CD4-positive, alpha-beta T cell (primary cell): ENCODE measurements around the gene AIFM2. TPM values are rescaled to one million over a fixed set of nuclear protein-coding genes. Genes with fewer than 3 reads are reported as not detected.
"Not testable (repeated sequence)": the region's sequence is repeated elsewhere in the genome, so short reads cannot be mapped to it uniquely, and the experiment has no call there.

Experiments
- ATAC-seq: fragments of 200-7000 bp; cut with Tn5 transposase; one replicate; pipeline ENCODE4 v1.10.0; 2022; ENCODE audit warnings: mild to moderate bottlenecking; ENCODE audit not compliant: poor library complexity
- CTCF ChIA-PET: fragments of 350-600 bp; sonication (Branson Sonifier 250); formaldehyde crosslinking; loops from one replicate; lab custom pipeline; 2021; ENCODE audit warnings: antibody characterized with exemption, inconsistent platforms; lab: Charles Lee
- POLR2A ChIA-PET: fragments of 350-600 bp; sonication (Branson Sonifier 250); formaldehyde crosslinking; loops from one replicate; lab custom pipeline; 2021; ENCODE audit warnings: antibody characterized with exemption, inconsistent platforms; lab: Charles Lee
- DNase-seq, 14 experiments: peaks; one replicate each; pipeline ENCODE4 v3.0.0-alpha.2; 2013 to 2020; ENCODE audit warnings: mixed read lengths in 2 of 14
- H3K27ac ChIP-seq, 2 donors: one replicate each; pipeline versions ENCODE4 v1.5.1 to v1.7.0; 2013; ENCODE audit warnings: low read length in 2 of 2, low read depth in 1 of 2, mild to moderate bottlenecking in 1 of 2
- H3K27me3 ChIP-seq, 2 experiments: 1 replicate in 1 of 2; 2 replicates in 1 of 2; pipeline versions ENCODE4 v1.6.1 to v1.7.0; 2013; ENCODE audit warnings: low read length in 2 of 2, control low read depth in 1 of 2, mild to moderate bottlenecking in 1 of 2, moderate library complexity in 1 of 2; ENCODE audit not compliant: insufficient read depth in 2 of 2, control insufficient read depth in 1 of 2
- H3K36me3 ChIP-seq: one replicate; pipeline ENCODE4 v1.6.1; 2013; ENCODE audit warnings: low read length, control low read depth; ENCODE audit not compliant: insufficient read depth
- H3K4me1 ChIP-seq: one replicate; pipeline ENCODE4 v1.6.1; 2013; ENCODE audit warnings: low read length, control low read depth; ENCODE audit not compliant: insufficient read depth
- H3K4me3 ChIP-seq: one replicate; pipeline ENCODE4 v1.5.1; 2013; ENCODE audit warnings: mild to moderate bottlenecking, low read length, moderate library complexity
- H3K9me3 ChIP-seq, 2 experiments: 1 replicate in 1 of 2; 2 replicates in 1 of 2; pipeline versions ENCODE4 v1.6.1 to v1.7.0; 2013; ENCODE audit warnings: low read length in 2 of 2, mild to moderate bottlenecking in 2 of 2, control low read depth in 1 of 2, moderate library complexity in 1 of 2; ENCODE audit not compliant: control insufficient read depth in 1 of 2, insufficient read depth in 1 of 2
- H3K27ac Mint-ChIP-seq: one replicate; pipeline ENCODE4 v1.8.0; 2020; ENCODE audit warnings: mixed read lengths
- H3K27me3 Mint-ChIP-seq: one replicate; pipeline ENCODE4 v1.8.0; 2021; ENCODE audit warnings: mixed read lengths
- H3K36me3 Mint-ChIP-seq: one replicate; pipeline ENCODE4 v1.8.0; 2021; ENCODE audit warnings: low read depth, mixed read lengths
- H3K4me1 Mint-ChIP-seq: one replicate; pipeline ENCODE4 v1.8.0; 2021; ENCODE audit warnings: low read depth, mixed read lengths
- H3K4me3 Mint-ChIP-seq: one replicate; pipeline ENCODE4 v1.8.0; 2020; ENCODE audit warnings: mild to moderate bottlenecking, mixed read lengths
- H3K9me3 Mint-ChIP-seq: one replicate; pipeline ENCODE4 v1.8.0; 2020; ENCODE audit warnings: mixed read lengths
- intact Hi-C, 2 experiments: fragments of 100-400 bp; cut with DNase I in 1 of 2; cut with micrococcal nuclease in 1 of 2; formaldehyde crosslinking; loops; one replicate each; pipeline versions ENCODE4 v1.15.1 to v1.9.0; 2023 to 2025; cut with DNase I, micrococcal nuclease
- total RNA-seq, 174 experiments: library from RNA in 2 of 174; stranded (reverse) in 2 of 174; gene quantifications; one replicate each; pipeline ENCODE4 v1.2.3 and lab custom pipeline; 2021 to 2026
- TF ChIP-seq, protein P1 (sequence below): fragments of 200-600 bp; IDR thresholded peaks from one replicate; pipeline ENCODE4 v1.8.0; 2022; ENCODE audit warnings: antibody characterized with exemption, mild to moderate bottlenecking

AIFM2 gene
- total RNA-seq, 2 experiments from 2014 or later, result 2.3 to 2.5 TPM

DNA sequence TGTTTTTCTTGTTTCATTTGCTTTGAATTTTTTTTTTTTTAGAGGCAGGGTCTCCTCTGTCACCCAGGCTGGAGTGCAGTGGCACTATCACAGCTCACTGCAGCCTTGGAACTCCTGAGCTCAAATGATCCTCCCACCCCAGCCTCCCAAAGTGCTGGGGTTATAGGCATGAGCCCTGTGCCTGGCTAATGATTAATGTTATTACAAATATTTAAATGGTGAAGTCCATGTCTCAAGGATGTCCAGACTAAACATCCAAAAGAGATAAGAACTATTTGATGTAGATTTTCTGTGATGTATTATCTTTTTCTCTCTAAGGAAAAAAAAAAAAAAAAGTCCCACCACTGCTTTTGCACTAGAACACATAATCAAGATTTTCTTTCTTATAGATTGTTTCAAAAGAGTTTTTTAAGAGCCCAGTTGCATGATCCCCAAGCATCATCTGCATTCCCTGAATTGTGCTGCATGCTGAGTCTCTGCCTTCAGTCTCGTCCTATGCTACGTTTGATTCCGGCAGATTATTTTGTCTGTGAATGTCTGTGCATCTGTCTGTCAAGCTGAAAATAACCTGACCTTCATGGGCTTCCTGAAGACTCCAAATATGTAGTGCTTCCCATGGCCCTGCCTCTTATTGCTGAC is 46.5 kb downstream of the AIFM2 start:
- intact Hi-C loops, result loop anchor here in 1 of 2 experiments (10.0 kb wide), 1 partner anchor 279 kb away; no protein-coding TSS in a partner anchor
- TF ChIP-seq, protein P1, sequence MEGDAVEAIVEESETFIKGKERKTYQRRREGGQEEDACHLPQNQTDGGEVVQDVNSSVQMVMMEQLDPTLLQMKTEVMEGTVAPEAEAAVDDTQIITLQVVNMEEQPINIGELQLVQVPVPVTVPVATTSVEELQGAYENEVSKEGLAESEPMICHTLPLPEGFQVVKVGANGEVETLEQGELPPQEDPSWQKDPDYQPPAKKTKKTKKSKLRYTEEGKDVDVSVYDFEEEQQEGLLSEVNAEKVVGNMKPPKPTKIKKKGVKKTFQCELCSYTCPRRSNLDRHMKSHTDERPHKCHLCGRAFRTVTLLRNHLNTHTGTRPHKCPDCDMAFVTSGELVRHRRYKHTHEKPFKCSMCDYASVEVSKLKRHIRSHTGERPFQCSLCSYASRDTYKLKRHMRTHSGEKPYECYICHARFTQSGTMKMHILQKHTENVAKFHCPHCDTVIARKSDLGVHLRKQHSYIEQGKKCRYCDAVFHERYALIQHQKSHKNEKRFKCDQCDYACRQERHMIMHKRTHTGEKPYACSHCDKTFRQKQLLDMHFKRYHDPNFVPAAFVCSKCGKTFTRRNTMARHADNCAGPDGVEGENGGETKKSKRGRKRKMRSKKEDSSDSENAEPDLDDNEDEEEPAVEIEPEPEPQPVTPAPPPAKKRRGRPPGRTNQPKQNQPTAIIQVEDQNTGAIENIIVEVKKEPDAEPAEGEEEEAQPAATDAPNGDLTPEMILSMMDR, result no peak

DNA sequence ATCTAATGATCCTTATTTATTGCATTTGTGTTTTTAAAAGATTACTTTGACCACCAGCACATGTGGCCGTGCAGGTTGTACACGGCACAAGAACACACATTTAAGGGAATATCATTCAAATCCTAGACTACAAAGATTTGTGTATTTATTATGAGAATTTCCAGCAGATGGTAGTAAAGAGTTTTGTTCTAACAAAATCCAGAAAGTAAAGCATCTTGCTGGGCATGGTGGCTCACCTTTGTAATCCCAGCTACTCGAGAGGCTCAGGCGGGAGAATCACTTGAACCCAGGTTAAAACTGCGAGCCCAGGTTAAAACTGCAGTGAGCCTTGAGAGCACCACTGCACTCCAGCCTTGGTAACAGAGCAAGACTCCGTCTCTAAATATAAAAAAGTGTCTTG is 48.4 kb downstream of the AIFM2 start:
- no peak overlapping the region for H3K4me3 ChIP-seq
- no peaks in the 10 kb centered on the region for H3K4me1 ChIP-seq
- no peak overlapping the region for H3K27ac ChIP-seq
- TF ChIP-seq, protein P1, result peak; percentile 36
- no peaks in the 10 kb centered on the region for H3K36me3 ChIP-seq
- DNase-seq (peak in 1 of 14 experiments; percentile 34), ATAC-seq (no peak)
- H3K9me3 Mint-ChIP-seq, result no peaks in the 10 kb centered on the region
- ChIA-PET POLR2A (no interaction called here), CTCF (no interaction called here)
- no peaks in the 10 kb centered on the region for H3K9me3 ChIP-seq
- H3K4me3 Mint-ChIP-seq, result no peak overlapping the region
- no peaks in the 10 kb centered on the region for H3K27me3 ChIP-seq
- H3K36me3 Mint-ChIP-seq, result no peaks in the 10 kb centered on the region
- intact Hi-C loops, result loop anchor here (5.0 to 10.0 kb wide), 2 partner anchors 278 to 281 kb away; no protein-coding TSS in a partner anchor
- H3K27me3 Mint-ChIP-seq, result no peaks in the 10 kb centered on the region
- no peaks in the 10 kb centered on the region for H3K4me1 Mint-ChIP-seq
- no peak overlapping the region for H3K27ac Mint-ChIP-seq

More for the DNA sequence above, 46.5 kb downstream of the AIFM2 start:
- peaks cover 11% of the 10 kb centered on the region for H3K4me1 Mint-ChIP-seq
- ATAC-seq (no peak), DNase-seq (no peak)
- no peaks in the 10 kb centered on the region for H3K27me3 ChIP-seq
- H3K4me3 Mint-ChIP-seq, result no peak overlapping the region
- H3K36me3 Mint-ChIP-seq, result no peaks in the 10 kb centered on the region
- H3K36me3 ChIP-seq, result no peaks in the 10 kb centered on the region
- H3K9me3 Mint-ChIP-seq, result no peaks in the 10 kb centered on the region
- POLR2A ChIA-PET, result no interaction called here
- H3K27me3 Mint-ChIP-seq, result no peaks in the 10 kb centered on the region
- H3K27ac ChIP-seq, result no peak overlapping the region
- H3K9me3 ChIP-seq, result no peaks in the 10 kb centered on the region
- H3K27ac Mint-ChIP-seq, result no peak overlapping the region
- CTCF ChIA-PET, result no interaction called here
- H3K4me1 ChIP-seq, result no peaks in the 10 kb centered on the region
- H3K4me3 ChIP-seq, result no peak overlapping the region

DNA sequence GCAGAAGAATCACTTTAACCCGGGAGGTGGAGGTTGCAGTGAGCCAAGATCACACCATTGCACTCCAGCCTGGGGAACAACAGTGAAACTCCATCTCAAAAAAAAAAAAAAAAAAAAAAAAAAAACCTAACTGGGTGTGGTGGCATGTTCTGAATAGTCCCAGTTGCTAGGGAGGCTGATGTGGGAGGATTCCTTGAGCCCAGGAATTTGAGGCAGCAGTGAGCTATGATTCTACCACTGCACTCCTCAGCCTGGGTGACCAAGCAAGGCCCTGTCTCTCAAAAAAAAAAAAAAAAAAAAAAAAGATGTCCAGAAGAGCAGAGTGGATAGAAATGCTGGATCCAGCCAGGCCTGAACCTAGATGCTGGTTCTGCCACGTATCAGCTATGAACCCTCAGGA is 51.8 kb downstream of the AIFM2 start:
- POLR2A ChIA-PET, H3K36me3 Mint-ChIP-seq: not testable (repeated sequence)

More for the DNA sequence above, 51.8 kb downstream of the AIFM2 start:
- not testable (repeated sequence) for H3K36me3 ChIP-seq, H3K9me3 ChIP-seq, H3K4me1 Mint-ChIP-seq, H3K4me1 ChIP-seq, H3K27me3 Mint-ChIP-seq, H3K4me3 Mint-ChIP-seq, H3K9me3 Mint-ChIP-seq, H3K27me3 ChIP-seq, H3K27ac Mint-ChIP-seq, DNase-seq, ATAC-seq, H3K27ac ChIP-seq, H3K4me3 ChIP-seq
- CTCF ChIA-PET, result interaction anchor here (0.7 kb wide), 1 partner anchor 137 kb away, joined by 3 read pairs; no protein-coding TSS in a partner anchor
- intact Hi-C loops, result loop anchor here (5.0 to 10.0 kb wide), 2 partner anchors 282 to 284 kb away; no protein-coding TSS in a partner anchor
